Lower leg skin (tissue), 4 donors: ENCODE measurements around the gene GLP1R. TPM values are rescaled to one million over a fixed set of nuclear protein-coding genes. Genes with fewer than 3 reads are reported as not detected.

Experiments used
- DNase-seq, 2 donors: peaks; one replicate each; pipeline ENCODE4 v3.0.0-alpha.2; 2019; ENCODE audit warnings: low spot score in 2 of 2
- H3K4me3 ChIP-seq: fragments of 200-600 bp; sonication (generic); 2 replicates; pipeline ENCODE4 v1.5.1; 2017; ENCODE audit warnings: mild to moderate bottlenecking, low read depth; ENCODE audit not compliant: poor library complexity, severe bottlenecking
- POLR2A ChIP-seq, 2 donors: fragments of 450-650 bp; IDR thresholded peaks; one replicate each; pipeline ENCODE4 v1.6.1; 2016 to 2017; ENCODE audit warnings: antibody characterized with exemption in 2 of 2, mild to moderate bottlenecking in 1 of 2, moderate library complexity in 1 of 2
- WGBS, 2 donors: methylation state at CpG; one replicate each; pipeline ENCODE4 v1.1.5; 2018; 5-methylcytosine and 5-hydroxymethylcytosine counted together
- intact Hi-C: fragments of 100-400 bp; cut with DNase I; formaldehyde crosslinking; loops from one replicate; pipeline ENCODE4 v1.15.0; 2023; ENCODE audit warnings: low total_unique reads
- total RNA-seq, 4 donors: library from RNA; depleted of rRNA; stranded (reverse); fragments of >200 nt; gene quantifications; one replicate each; pipeline ENCODE4 v1.1.0, GENCODE V29; 2016
- TF ChIP-seq, protein P1 (sequence below), 3 donors: fragments of 450-650 bp; IDR thresholded peaks; one replicate each; pipeline ENCODE4 v1.5.1; 2016; ENCODE audit warnings: antibody characterized with exemption in 3 of 3, mild to moderate bottlenecking in 3 of 3, moderate library complexity in 2 of 3

Gene GLP1R
- total RNA-seq, 4 donors from 2014 or later = 0.10 to 1.3 TPM; not detected in 2

DNA sequence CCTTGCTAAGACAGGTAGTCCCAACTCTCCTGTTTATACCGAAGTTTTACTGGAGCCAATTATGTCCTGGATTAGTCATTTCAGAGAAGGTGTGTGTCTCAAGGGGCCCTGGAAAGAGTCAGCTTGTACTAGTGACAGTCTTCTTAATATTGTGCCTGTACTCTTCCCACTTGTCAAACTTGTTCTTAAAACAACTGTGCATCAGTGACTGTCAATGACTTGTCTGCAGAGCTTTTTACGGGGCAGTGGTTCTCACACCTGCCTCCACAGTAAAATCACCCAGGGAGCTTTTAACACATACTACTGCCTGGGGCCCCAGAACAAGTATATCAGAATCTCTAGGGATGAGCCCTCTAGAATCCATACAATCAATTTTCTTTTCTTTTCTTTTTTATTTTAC is 28.4 kb upstream of the GLP1R start:
- TF ChIP-seq, protein P1, sequence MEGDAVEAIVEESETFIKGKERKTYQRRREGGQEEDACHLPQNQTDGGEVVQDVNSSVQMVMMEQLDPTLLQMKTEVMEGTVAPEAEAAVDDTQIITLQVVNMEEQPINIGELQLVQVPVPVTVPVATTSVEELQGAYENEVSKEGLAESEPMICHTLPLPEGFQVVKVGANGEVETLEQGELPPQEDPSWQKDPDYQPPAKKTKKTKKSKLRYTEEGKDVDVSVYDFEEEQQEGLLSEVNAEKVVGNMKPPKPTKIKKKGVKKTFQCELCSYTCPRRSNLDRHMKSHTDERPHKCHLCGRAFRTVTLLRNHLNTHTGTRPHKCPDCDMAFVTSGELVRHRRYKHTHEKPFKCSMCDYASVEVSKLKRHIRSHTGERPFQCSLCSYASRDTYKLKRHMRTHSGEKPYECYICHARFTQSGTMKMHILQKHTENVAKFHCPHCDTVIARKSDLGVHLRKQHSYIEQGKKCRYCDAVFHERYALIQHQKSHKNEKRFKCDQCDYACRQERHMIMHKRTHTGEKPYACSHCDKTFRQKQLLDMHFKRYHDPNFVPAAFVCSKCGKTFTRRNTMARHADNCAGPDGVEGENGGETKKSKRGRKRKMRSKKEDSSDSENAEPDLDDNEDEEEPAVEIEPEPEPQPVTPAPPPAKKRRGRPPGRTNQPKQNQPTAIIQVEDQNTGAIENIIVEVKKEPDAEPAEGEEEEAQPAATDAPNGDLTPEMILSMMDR (IDR thresholded peaks at IDR 0.05) = no peak
- no peak for TF ChIP-seq POLR2A (IDR thresholded peaks at IDR 0.05)
- no peak for DNase-seq
- intact Hi-C loops = no loop called here
- WGBS, 2 donors = 47 to 52% methylated on average over 2 of the region's 2 CpGs
- H3K4me3 ChIP-seq = no peak overlapping the region

DNA sequence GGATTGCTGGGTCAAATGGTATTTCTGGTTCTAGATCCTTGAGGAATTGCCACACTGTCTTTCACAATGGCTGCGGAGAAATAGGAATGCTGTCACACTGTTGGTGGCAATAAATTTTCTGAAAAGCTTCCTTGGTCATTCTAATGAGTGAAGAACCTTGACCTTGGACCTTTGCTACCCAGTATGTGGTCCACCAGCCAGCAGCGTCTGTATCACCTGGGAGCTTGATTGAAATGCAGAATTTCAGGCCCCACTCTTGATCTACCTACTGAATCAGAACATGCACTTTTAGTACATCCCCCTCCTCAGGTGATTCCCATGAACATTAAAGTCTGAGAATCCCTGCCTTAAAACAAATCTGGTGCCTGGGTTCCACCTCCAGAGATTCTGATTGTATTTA is 27.5 kb upstream of the GLP1R start:
- WGBS, 2 donors = 57 to 62% methylated on average over 2 of the region's 2 CpGs
- no peak overlapping the region for H3K4me3 ChIP-seq
- TF ChIP-seq POLR2A (IDR thresholded peaks at IDR 0.05) = no peak
- TF ChIP-seq, protein P1 (IDR thresholded peaks at IDR 0.05) = no peak
- intact Hi-C loops = no loop called here
- no peak for DNase-seq

DNA sequence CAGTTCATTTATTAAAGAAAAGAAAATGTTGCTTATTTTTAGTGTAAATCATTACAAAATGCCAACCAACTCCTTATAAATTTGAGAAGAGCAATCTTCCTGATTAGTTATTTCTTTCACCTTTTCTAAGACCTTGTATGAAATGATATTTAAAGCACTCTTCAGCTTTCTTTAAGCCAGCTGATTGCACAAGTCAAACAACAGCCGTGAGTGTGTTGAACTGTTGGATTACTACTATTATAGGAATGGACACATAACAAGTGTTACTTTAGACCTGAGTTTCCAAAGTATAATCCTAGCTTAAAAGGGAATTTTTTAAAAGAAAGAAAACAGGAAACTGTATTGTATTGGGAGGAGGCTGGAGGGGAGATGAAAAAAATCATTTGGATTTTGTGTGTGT is 26.8 kb upstream of the GLP1R start:
- WGBS, 2 donors = 78 to 82% methylated on average over 1 of the region's 1 CpG
- no peak for DNase-seq
- TF ChIP-seq, protein P1 (IDR thresholded peaks at IDR 0.05) = no peak
- no peak for TF ChIP-seq POLR2A (IDR thresholded peaks at IDR 0.05)
- no peak overlapping the region for H3K4me3 ChIP-seq
- intact Hi-C loops = no loop called here

DNA sequence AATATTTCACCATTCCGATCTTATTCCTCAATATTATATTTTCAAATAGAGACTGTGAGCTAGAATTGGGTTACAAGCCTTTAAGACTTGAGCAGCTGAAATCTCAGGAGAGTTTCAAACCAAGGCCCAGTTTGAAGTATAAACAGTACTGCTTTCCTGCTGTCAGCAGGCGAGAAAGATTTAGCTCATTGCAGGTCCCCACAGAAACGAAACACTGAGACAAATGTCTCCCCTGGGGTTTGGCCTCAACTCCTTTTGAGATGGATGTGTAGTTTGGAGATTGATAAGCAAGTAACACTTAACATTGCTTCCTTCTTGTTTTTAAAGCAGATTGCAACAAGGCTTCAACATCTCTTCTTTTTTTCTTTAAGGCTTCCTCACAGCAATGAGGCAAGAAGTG is 22.4 kb upstream of the GLP1R start:
- TF ChIP-seq POLR2A (IDR thresholded peaks at IDR 0.05) = no peak
- TF ChIP-seq, protein P1 (IDR thresholded peaks at IDR 0.05) = no peak

DNA sequence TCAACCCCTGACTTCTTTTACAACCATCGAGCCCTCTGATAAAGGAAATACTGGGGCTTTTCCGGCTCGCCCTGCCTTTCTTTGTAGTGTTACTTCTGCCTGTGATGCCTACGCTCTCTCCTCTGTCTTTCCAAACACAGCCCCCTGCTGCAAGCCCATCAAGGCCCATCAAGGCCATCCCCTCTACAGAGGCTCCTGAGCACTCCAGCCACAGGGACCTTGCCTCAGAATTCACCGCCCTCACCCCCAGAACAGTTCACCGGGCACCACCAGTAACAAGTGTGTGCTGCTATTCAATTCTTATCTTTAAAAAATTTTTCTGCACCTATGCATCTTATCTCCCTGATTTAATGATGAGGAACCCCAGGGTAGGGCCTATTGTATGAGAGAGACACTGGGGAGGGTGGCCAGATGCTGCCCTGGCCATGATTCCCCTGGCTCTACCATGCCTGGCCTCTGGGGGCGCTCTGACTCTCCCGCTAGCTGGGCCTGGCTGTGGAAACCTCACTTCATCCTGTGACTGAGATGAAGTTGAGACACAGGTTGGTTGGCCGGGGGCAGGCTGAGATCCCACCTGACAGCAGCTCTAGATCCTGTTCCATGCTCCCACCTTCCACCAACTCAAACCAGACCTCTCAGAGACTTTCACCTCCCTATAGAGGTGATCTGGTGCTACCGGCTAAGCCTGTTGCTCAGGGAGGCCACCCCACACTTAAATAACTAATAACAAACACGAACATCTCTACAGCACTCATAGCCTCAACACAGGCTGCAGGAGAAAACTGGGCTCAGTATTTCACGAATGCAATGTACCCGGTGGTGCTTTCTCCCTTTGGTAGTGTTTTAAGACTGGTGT is 19.2 kb upstream of the GLP1R start:
- TF ChIP-seq, protein P1 (IDR thresholded peaks at IDR 0.05) = no peak
- TF ChIP-seq POLR2A (IDR thresholded peaks at IDR 0.05) = no peak
- DNase-seq = no peak
- H3K4me3 ChIP-seq = no peak overlapping the region
- WGBS, 2 donors = 80 to 82% methylated on average over 13 of the region's 13 CpGs
- intact Hi-C loops = no loop called here

More for the DNA sequence above, 22.4 kb upstream of the GLP1R start:
- no peak for DNase-seq
- WGBS, 2 donors = 56 to 71% methylated on average over 3 of the region's 3 CpGs
- no peak overlapping the region for H3K4me3 ChIP-seq
- intact Hi-C loops = no loop called here
